ENCODE measurements around the gene EDDM13. TPM values are rescaled to one million over a fixed set of nuclear protein-coding genes. Genes with fewer than 3 reads are reported as not detected.

Gene EDDM13
- total and polyA plus RNA-seq, 2 of the 13 experiments (the other 11 are each of a cell fraction or from before 2014, with no cell fraction given) = not detected

DNA sequence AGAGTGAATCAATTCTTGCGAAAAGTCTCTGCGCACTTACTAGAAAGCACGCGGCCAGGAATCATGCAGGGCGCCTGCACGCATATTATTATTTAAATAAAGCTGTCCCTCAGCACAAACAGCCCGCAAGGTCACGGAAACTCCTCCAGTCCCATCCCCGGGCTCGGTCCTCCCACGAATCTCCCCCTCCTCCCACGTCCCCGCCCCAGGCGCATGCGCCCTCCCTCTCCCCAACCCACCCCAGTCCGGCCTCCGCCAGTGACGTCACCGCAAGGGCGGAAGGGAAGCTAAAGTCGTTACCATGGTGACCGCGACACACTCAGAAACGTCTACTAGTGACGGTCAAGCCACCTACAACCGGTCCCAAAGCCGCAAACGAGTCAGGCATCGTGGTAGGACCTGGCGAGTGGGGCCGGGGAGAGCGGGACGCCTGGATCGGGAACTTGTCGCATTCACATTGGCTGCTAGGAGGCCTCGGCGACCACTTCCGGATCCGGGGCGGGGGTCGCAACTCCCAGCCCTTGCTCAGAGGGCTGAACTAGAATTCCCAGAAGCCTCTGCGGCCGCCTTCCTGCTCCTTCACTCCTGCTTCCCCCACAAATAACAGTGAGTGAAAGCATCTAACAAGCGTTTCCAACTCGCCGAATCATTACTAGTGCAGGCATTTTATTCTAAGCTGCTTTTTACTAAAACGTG lies 42.0 kb downstream of the EDDM13 start, which contains the start of gene ZSCAN5A (continued):
- TF ChIP-seq, protein P1, sequence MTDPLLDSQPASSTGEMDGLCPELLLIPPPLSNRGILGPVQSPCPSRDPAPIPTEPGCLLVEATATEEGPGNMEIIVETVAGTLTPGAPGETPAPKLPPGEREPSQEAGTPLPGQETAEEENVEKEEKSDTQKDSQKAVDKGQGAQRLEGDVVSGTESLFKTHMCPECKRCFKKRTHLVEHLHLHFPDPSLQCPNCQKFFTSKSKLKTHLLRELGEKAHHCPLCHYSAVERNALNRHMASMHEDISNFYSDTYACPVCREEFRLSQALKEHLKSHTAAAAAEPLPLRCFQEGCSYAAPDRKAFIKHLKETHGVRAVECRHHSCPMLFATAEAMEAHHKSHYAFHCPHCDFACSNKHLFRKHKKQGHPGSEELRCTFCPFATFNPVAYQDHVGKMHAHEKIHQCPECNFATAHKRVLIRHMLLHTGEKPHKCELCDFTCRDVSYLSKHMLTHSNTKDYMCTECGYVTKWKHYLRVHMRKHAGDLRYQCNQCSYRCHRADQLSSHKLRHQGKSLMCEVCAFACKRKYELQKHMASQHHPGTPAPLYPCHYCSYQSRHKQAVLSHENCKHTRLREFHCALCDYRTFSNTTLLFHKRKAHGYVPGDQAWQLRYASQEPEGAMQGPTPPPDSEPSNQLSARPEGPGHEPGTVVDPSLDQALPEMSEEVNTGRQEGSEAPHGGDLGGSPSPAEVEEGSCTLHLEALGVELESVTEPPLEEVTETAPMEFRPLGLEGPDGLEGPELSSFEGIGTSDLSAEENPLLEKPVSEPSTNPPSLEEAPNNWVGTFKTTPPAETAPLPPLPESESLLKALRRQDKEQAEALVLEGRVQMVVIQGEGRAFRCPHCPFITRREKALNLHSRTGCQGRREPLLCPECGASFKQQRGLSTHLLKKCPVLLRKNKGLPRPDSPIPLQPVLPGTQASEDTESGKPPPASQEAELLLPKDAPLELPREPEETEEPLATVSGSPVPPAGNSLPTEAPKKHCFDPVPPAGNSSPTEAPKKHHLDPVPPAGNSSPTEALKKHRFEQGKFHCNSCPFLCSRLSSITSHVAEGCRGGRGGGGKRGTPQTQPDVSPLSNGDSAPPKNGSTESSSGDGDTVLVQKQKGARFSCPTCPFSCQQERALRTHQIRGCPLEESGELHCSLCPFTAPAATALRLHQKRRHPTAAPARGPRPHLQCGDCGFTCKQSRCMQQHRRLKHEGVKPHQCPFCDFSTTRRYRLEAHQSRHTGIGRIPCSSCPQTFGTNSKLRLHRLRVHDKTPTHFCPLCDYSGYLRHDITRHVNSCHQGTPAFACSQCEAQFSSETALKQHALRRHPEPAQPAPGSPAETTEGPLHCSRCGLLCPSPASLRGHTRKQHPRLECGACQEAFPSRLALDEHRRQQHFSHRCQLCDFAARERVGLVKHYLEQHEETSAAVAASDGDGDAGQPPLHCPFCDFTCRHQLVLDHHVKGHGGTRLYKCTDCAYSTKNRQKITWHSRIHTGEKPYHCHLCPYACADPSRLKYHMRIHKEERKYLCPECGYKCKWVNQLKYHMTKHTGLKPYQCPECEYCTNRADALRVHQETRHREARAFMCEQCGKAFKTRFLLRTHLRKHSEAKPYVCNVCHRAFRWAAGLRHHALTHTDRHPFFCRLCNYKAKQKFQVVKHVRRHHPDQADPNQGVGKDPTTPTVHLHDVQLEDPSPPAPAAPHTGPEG (CRISPR knock-in tag; IDR thresholded peaks at IDR 0.05) = no peak
- TF ChIP-seq, protein P2, sequence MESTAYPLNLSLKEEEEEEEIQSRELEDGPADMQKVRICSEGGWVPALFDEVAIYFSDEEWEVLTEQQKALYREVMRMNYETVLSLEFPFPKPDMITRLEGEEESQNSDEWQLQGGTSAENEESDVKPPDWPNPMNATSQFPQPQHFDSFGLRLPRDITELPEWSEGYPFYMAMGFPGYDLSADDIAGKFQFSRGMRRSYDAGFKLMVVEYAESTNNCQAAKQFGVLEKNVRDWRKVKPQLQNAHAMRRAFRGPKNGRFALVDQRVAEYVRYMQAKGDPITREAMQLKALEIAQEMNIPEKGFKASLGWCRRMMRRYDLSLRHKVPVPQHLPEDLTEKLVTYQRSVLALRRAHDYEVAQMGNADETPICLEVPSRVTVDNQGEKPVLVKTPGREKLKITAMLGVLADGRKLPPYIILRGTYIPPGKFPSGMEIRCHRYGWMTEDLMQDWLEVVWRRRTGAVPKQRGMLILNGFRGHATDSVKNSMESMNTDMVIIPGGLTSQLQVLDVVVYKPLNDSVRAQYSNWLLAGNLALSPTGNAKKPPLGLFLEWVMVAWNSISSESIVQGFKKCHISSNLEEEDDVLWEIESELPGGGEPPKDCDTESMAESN (CRISPR knock-in tag; conservative IDR thresholded peaks at IDR 0.05) = no peak
- TF ChIP-seq REXO4 (CRISPR knock-in tag; IDR thresholded peaks at IDR 0.05; ENCODE audit: borderline replicate concordance) (no peak), IRF2 (CRISPR knock-in tag; IDR thresholded peaks at IDR 0.05) (no peak; the same call in 1 of the 2 replicates), ZNF510 (CRISPR knock-in tag; IDR thresholded peaks at IDR 0.05; ENCODE audit: low read depth) (no peak), KAT7 (CRISPR knock-in tag; IDR thresholded peaks at IDR 0.05; ENCODE audit: borderline replicate concordance) (no peak), DR1 (CRISPR knock-in tag; IDR thresholded peaks at IDR 0.05) (no peak), RFX5 (IDR thresholded peaks at IDR 0.05; ENCODE audit: low read depth, low read length) (peak; percentile 47), ZFP41 (CRISPR knock-in tag; IDR thresholded peaks at IDR 0.05; ENCODE audit: borderline replicate concordance) (peak; percentile 37; the same call in 1 of the 2 replicates), SMAD1 (CRISPR knock-in tag; IDR thresholded peaks at IDR 0.05; ENCODE audit: borderline replicate concordance, low read depth) (peak; percentile 16; the same call in 1 of the 2 replicates), ERF (CRISPR knock-in tag; IDR thresholded peaks at IDR 0.05) (0 out of 2 replicates have a peak, but pooled peaks have one; percentile 5), ISL2 (CRISPR knock-in tag; IDR thresholded peaks at IDR 0.05) (no peak), CHCHD3 (CRISPR knock-in tag; IDR thresholded peaks at IDR 0.05) (no peak)
- TF ChIP-seq, protein P3, sequence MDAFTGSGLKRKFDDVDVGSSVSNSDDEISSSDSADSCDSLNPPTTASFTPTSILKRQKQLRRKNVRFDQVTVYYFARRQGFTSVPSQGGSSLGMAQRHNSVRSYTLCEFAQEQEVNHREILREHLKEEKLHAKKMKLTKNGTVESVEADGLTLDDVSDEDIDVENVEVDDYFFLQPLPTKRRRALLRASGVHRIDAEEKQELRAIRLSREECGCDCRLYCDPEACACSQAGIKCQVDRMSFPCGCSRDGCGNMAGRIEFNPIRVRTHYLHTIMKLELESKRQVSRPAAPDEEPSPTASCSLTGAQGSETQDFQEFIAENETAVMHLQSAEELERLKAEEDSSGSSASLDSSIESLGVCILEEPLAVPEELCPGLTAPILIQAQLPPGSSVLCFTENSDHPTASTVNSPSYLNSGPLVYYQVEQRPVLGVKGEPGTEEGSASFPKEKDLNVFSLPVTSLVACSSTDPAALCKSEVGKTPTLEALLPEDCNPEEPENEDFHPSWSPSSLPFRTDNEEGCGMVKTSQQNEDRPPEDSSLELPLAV (CRISPR knock-in tag; conservative IDR thresholded peaks at IDR 0.05; ENCODE audit: low read depth) = no peak
- TF ChIP-seq, protein P4, sequence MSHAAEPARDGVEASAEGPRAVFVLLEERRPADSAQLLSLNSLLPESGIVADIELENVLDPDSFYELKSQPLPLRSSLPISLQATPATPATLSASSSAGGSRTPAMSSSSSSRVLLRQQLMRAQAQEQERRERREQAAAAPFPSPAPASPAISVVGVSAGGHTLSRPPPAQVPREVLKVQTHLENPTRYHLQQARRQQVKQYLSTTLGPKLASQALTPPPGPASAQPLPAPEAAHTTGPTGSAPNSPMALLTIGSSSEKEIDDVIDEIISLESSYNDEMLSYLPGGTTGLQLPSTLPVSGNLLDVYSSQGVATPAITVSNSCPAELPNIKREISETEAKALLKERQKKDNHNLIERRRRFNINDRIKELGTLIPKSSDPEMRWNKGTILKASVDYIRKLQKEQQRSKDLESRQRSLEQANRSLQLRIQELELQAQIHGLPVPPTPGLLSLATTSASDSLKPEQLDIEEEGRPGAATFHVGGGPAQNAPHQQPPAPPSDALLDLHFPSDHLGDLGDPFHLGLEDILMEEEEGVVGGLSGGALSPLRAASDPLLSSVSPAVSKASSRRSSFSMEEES (CRISPR knock-in tag; IDR thresholded peaks at IDR 0.05) = 0 out of 2 replicates have a peak, but pooled peaks have one; percentile 1
- TF ChIP-seq, protein P5, sequence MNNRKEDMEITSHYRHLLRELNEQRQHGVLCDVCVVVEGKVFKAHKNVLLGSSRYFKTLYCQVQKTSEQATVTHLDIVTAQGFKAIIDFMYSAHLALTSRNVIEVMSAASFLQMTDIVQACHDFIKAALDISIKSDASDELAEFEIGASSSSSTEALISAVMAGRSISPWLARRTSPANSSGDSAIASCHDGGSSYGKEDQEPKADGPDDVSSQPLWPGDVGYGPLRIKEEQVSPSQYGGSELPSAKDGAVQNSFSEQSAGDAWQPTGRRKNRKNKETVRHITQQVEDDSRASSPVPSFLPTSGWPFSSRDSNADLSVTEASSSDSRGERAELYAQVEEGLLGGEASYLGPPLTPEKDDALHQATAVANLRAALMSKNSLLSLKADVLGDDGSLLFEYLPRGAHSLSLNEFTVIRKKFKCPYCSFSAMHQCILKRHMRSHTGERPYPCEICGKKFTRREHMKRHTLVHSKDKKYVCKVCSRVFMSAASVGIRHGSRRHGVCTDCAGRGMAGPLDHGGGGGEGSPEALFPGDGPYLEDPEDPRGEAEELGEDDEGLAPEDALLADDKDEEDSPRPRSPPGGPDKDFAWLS (CRISPR knock-in tag; IDR thresholded peaks at IDR 0.05; ENCODE audit: borderline replicate concordance) = no peak
